Measurements from ENCODE around the gene SPO11.
A peak's percentile ranks its signal among the peaks of the same experiment; 100 is the strongest.

The SPO11 gene, protein sequence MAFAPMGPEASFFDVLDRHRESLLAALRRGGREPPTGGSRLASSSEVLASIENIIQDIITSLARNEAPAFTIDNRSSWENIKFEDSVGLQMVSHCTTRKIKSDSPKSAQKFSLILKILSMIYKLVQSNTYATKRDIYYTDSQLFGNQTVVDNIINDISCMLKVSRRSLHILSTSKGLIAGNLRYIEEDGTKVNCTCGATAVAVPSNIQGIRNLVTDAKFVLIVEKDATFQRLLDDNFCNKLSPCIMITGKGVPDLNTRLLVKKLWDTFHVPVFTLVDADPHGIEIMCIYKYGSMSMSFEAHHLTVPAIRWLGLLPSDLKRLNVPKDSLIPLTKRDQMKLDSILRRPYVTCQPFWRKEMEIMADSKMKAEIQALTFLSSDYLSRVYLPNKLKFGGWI

DNA sequence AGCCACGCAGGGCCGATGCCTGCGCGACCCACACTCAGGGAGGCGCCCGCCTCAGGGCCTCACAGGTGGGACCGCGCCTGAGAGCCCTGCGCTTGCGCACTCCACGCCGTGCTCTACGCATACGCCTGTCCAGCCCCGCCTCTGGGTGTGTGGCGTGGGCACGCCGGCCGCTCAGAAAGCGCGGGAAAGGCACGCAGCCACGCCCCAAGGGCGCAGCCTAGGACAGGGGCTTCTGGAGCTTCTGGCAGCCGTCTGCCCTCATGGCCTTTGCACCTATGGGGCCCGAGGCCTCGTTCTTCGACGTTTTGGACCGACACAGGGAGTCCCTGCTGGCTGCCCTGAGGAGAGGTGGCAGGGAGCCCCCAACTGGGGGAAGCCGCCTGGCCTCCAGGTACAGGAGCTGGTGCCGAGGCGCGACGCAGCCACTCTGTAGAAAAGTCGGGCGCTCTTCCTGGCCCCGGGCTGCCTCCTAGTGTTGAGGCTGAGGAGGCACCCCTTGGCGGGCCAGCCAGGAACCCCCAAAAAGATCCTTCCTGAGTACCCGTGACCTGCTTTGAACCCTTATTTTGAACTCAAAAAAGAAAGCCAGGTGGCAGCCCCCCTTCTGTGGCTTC is at the start of gene SPO11:
SPO11 (plus strand) TSS at position 196 of the 614 bp plus-strand sequence; CDS start at position 261, 65 bp downstream.
- no peak for FAIRE-seq
- no peak for DNase-seq (ENCODE audit: low spot score)

DNA sequence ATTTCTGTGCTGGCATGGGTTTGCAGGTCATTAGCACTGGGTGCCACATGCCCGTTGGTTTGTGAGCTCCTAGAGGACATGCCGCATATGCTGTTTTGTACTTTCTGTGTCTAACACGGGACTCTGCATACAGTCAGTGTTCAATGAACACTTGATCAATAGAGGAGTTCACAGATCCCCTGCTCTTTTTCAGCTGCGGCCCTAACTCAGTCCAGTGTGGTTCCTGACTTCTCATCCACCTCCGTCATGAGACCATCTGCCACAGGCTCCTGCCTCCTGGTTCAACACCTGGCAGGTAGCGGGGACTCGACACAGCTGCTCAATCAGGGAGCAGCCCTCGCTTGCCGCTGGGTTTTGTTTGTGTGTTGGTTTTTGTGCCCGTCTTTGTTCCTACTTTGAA is 49.4 kb upstream of the SPO11 start:
- no peak for FAIRE-seq

DNA sequence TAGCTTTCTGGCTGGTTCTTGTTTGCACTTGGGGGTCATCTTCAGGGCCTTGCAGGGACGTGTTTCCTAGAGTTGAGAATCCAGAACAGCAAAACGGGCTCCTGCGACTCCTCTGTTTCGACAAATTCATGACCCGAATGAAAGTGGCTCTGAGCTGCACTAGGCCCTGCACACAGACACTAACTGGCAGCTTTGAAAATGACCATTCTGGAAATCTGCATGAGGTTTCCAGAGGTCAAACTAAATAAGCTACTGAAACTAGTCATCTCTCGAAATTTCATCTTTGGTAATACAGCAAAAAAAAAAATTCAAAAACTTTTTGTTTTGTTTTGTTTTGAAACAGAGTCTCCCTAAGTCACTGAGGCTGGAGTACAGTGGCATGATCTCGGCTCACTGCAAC is 47.7 kb upstream of the SPO11 start:
- FAIRE-seq, result no peak
- no peak for DNase-seq (ENCODE audit: low spot score)

More for the DNA sequence above, 49.4 kb upstream of the SPO11 start:
- DNase-seq (ENCODE audit: low spot score), result no peak

DNA sequence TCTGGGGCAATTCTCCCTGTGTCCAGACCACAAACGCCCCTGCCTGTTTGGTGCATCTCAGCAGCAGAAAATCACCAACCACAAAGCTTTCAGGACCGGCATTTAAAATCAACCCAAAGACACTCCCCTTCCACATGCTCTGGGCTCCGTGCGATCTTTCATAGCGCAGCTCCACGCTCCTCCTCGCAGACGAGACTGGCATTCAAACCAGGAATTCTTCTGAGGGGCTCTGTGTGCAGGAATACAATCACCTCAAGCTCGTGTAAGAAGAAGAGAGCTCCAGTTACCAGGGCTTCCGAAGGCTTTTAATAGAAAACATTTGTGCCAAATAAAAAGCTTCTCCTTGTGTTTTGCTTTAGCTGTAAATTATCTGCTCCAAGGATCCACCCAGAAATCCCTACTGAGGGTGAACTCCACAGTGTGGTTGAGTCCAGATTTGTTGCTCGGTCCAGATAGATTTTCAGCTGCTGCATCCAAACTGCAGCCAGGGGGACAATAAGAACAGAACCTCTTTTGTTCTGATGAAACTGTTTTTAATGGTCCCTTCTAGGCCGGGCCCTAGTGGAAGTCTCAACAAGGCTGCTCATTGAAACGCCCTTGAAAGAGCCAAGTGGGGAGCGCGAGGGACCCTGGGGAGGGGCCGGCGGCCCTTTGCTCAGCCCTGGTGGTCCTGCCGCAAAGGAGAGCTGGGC is 46.8 kb upstream of the SPO11 start:
- no peak for FAIRE-seq
- DNase-seq (ENCODE audit: low spot score), result no peak

DNA sequence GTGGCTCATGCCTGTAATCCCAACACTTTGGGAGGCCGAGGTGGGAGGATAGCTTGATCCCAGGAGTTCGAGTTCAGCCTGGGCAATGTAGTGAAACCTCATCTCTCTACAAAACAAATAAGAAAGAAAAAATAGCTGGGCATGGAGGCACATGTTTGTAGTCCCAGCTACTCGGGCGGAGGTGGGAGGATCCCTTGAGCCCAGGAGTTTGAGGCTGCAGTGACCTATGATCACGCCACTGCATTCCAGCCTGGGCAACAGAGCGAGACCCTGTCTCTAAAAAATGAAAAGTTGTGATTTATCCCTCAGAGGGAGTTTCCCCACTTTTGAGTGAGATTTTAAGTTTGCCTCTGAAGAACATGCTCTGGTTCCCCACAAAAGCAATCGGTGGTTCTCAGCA is 45.7 kb upstream of the SPO11 start:
- DNase-seq (ENCODE audit: low spot score) (no peak), FAIRE-seq (no peak)

DNA sequence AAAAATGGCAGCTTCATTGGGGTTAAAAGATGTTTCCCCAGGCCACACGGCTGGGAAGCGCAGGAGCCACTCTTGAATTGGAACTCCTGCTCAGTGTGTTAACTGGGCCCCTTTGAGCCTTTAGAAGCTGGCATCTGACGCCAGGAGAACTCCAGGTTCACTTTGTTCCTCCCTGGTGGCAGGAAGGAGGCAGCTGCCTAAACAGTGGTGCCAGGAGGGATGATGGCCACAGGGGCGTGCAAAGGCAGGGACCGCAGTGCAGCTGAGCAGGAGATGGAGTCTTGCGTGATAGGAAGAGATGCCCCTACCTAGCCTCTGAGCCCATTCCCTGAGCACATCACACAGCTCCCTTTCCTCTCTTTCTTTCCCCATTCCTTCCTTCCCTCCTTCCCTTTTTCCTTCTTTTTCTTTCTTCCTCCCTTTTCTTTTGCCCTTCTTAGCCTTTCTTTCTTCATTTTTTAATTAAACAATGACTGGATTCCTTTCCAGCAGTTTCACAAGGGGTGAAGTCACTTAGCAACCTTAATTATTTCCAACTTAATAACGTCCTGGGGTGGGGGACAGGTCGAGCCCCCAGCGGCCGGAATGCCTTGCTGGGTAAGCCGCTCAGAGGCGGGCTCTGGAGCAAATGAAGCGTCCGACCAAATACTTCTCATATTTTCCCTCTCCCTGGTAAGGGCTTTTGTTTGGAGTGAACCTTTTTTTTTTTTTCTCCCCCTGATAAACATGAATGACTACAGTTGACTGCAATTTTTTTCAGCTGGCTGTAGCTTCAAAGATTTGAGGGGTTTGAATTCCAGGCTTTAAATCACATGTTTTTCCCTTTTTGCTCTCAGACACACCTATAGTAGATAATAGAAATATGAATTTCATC is 42.4 kb upstream of the SPO11 start:
- DNase-seq (ENCODE audit: low spot score), result no peak
- FAIRE-seq, result peak; percentile 56

DNA sequence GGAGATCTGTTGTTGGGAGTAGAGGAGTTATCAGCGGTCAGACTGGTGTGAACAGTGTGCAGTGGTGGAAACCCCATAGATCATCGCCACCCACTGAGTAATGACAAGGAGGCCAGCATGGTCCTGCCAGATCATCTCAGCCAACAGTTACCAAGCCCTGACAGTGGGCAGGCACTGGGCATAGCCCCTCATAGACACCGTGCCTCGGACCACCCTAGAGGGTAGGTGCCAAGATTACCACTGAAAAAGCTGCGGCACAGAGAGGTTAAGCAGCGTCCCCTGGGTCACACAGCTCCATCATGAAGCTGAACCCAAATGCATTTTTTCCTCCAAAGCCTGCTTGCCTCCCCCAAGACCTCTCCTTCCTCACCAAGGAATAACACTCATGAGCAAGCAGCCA is 41.7 kb upstream of the SPO11 start:
- FAIRE-seq, result peak; percentile 53

DNA sequence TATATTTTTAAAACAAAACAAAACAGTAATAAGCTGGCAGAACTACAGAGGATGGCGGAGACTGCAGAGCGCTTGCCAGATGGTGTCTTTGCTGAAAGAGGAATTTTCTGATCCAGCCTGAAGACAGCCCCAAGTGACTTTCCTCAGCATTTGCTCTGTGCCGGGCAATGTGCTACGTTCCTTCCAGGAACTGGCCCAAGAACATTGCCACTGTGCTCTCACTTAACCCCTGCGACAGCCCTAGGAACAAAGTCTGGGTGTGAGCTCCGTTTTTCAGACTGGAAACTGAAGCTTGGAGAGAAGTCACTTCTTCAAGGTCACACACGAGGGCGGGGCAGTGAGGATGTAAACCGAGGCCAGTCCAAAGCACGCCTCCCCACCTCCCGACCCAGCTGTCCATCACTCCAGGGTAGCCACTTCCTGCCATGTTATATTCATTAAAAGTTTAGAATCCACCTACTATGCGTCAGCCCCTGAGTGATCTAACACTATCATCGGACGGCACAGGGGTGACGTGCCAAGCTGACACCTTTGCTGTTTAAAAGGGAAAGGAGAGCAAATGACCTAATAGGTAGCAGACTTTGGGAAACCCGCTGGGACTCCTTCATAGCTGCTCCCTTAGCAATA is 40.8 kb upstream of the SPO11 start:
- no peak for DNase-seq (ENCODE audit: low spot score)

More for the DNA sequence above, 41.7 kb upstream of the SPO11 start:
- DNase-seq (ENCODE audit: low spot score), result no peak

DNA sequence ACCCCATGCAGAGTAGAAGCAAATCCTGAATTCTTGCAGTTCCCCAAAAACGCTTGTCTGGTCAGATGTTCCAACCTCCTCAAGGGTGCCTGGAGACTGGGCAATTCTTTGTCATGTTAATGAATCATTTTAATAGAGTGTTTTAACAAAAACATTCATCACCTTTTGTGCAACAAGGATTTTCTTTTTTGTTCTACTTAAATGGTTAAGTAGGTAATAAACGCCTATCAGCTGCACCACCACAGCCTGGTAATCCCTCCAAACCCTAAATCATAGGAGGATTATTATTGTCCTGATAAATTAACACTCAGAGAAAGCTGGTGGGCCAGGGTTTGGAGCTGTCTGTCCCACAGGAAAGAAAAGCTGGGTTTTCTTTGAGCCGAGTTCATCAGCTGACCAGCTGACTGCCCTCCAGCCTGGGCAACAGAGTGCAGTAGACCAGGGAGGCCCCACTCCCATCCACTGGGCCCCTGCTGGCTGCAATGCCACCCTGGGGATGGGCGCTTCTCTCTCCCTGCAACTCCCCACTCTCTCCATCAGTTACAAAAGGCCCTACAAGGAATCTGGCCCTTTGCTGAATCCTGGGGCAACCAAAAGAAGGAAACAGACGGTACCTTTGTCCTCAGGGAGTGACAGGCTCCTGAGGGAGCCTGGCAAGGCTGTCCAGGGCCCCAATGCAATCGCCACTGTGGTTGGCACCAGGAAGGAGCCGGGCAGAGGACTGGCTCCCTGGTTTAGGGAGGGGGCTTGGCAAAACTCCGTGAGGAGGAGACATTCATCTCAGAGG is 40.0 kb upstream of the SPO11 start:
- FAIRE-seq (no peak), DNase-seq (ENCODE audit: low spot score) (no peak)

More for the DNA sequence above, 40.8 kb upstream of the SPO11 start:
- FAIRE-seq, result peak; percentile 9

DNA sequence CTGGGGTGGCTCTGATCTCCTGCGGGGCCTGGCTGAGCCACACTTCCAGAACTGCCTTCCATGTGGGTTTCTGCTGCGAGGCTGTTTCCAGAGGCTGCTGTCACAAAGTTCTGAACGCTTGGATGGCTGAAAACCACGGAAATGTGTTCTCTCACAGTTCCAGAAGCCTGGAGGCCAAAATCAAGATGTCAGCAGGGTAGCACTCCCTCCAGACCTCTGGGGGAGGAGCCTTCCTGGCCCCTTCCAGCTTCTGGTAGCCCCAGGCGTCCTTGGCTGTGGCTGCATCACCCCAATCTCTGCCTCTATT is 39.5 kb upstream of the SPO11 start:
- DNase-seq (ENCODE audit: low spot score) (no peak), FAIRE-seq (no peak)

DNA sequence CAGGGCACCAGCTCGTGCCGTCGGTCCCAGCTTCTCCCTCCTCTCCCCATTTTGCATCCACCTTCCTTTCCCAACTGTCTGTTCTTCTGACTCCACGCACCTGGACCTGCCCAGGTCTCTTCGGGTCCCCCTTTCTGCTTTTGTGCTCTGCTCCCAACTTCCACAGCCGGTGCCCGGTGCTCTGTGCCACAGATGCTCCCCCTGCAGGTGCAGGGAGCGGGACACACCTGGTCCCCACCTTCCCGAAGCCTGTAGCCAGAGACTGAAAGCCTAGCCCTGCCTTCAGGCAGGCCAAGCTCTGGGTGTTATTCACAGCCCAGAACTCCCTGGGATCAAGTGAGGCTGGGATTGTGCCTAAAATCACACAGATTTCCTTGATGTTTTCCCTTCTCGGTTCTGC is 38.6 kb upstream of the SPO11 start:
- DNase-seq (ENCODE audit: low spot score) (no peak), FAIRE-seq (no peak)

DNA sequence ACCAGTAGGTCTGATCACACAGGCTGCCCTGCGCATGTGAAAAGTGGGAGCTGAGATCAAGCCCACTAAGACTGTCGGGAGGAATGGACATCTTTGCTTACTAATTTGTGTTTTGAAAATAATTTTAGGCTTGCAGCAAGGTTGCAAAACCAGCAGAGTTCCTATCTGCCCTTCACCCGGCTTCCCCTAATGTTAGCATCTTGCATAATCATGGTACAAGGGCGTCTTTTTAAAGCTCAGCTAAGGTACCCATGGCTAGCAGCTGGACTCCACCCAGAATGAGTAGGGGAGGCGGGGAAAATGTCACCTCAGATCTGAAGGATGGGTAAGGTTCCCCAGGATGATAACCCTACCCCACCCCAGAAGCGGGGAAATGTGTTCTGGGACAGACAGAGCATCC is 37.9 kb upstream of the SPO11 start:
- DNase-seq (ENCODE audit: low spot score), result no peak

DNA sequence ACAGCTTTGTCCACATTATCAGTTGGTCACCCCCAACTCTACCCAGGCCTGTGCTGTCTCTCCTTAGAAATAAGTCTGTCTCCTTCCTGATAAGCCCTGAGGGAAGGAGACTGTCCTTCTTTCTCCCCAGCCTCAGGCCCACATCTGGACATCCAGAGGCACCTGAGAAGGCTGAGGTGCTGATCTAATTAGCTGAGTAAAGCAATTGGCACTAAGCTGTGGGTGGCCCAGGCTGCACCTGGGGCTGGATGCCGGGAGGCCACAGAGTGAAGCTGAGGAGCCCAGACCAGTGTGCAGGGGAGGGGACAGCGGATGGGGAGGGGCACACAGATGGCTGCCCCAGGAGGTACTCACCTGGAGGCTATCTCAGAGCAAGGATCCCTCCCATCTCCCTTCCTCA is 37.0 kb upstream of the SPO11 start:
- no peak for FAIRE-seq
- no peak for DNase-seq (ENCODE audit: low spot score)

More for the DNA sequence above, 37.9 kb upstream of the SPO11 start:
- no peak for FAIRE-seq

DNA sequence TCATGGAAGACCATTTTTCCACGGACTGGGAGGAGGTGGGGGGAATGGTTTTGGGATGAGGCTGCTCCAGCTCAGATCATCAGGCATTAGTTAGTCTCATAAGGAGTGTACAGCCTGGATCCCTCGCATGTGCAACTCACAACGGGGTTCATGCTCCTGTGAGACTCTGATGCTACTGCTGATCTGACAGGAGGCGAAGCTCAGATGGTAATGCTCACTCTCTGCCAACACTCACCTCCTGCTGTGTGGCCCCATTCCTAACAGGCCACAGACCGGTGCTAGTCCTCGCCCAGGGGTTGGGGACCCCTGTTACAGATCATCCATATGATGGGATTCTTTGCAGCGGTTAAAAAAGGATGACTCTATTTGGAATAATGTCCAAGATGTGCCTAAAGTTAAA is 35.6 kb upstream of the SPO11 start:
- no peak for FAIRE-seq
- DNase-seq (ENCODE audit: low spot score), result no peak

DNA sequence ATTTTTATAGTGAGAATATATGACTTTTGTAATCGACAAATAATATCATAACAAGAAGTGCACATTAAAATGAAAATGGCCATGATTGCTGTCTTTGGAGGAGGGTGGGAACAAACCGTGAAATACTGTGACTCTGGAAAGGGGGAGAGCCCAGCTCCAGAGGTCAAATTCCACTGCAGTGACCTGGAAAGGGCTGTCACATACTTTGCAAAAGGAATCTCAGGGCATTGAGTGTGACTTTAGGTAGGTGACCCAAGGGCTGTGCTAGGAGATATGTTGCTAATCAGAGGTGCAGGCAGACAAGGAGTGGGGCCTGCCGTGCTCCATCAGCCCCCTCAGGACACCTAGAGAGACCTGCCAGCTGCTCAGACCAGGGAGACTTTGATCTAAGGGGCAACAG is 35.1 kb upstream of the SPO11 start:
- no peak for FAIRE-seq
- no peak for DNase-seq (ENCODE audit: low spot score)

DNA sequence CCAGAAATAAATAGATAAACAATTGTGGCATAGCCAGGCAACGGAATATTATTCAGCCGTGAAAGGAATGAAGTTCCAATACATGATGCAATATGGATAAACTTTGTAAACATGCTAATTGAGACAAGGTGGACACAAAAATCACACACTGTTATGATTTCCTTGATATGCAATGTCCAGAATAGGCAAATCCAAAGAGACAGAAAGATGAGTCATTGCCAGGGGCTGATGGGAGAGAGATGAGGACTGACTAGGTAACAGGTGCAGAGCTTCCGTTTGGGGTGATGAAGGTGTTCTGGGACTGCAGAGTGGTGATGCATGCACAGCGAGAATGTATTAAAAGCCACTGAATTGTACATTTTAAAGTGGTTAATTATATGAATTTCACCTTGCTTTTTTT is 31.1 kb upstream of the SPO11 start:
- no peak for FAIRE-seq
- DNase-seq (ENCODE audit: low spot score), result no peak

DNA sequence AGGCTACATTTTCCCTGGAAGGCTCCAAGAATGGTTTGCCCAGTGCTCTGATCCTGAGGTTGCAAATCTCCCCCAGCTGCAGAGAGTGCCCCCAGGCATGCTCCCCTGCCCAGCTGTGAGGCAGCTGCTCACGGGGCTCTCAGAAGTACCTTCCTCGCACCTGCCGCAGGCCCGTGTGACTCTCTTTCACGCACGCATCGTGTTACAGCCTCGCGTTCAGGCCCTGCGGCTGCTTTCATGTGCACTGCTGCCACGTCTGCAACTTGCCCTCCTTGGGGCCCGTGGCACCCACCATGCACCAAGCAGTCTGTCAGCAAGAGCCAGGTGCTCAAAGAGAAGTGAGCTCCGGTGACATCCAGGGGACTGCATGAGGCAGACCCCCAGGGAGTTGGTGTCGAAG is 28.6 kb upstream of the SPO11 start:
- DNase-seq (ENCODE audit: low spot score) (no peak), FAIRE-seq (peak; percentile 62)

DNA sequence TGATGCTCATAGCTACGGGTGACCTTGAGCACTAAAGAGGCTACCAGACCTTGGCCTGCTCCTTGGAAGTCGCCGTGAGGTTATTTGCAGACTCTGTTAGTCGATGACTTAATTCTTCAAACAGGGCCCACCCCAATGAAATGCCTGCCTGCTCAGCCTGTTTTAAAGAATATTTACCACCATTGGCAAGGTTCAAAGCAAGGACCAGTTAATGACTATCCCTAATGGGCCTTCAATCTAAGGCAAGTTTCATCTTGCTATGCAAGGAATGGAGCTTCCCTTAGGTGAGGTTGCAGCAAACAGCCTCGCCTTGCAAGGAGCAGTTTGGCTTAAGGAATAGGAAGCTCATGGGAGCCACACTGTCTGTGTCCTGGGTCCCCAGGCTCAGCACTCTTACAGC is 22.9 kb upstream of the SPO11 start:
- FAIRE-seq (peak; percentile 17), DNase-seq (ENCODE audit: low spot score) (no peak)

DNA sequence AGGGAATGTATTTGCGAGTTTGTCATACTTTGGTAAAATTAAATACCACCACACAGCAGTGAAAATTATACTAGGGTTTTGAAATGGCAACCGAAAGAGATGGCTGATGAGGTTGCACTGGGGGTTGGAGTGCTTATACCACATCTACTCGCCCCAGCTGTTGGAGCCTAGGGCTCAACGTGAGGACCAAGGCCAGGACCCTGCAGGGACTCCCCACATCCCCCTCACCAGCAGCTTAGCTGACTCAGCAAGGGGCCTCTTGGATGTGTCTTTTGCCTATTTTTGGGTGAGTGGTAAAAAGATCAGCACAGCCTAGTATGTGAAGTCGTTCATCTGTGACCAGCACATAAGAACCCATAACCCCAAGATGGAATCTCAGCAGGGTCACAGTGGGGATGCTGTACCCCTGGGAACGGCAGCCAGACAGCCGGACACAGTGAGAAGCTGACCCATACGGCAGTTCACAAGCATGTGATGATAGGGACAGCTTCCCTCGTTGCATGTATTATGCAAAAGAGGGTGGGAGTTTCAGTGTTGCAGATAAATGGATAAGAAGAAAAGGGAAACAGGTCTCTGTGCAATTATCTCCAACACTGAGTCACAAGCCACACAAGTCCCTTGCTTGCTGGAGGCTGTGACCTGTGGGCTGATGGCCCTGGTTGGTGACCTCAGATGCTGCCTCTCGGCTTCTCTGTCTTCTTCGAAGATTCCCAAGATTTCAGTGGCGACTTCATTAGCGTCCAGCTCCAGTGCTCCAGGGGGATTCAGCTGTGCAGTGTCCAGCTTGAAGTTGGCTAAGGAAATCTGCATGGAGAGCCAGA is 20.9 kb upstream of the SPO11 start:
- FAIRE-seq (no peak), DNase-seq (ENCODE audit: low spot score) (no peak)
